GM18870 (cell line): Measurements from ENCODE around the gene RAPGEFL1.
"Not testable (repeated sequence)": the region's sequence is repeated elsewhere in the genome, so short reads cannot be mapped to it uniquely, and the experiment has no call there.

Experiments
- ATAC-seq: cut with Tn5 transposase; IDR thresholded peaks from one replicate; pipeline ENCODE4 v1.9.1; 2021; ENCODE audit warnings: moderate library complexity; ENCODE audit not compliant: unreplicated experiment

The RAPGEFL1 gene

DNA sequence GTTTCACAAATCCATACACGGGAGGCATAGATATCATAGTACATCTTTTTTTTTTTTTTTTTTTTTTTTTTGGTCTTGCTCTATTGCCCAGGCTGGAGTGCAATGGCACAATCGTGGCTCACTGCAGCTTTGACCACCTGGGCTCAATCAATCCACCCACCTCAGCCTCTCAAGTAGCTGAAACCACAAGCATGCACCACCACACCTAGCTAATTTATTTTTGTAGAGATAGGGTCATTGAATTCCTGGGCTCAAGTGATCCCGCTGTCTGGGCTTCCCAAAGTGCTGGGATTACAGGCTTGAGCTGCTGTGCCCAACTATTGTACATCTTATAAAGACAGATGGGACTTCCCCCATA, 3.5 kb upstream of the RAPGEFL1 start:
- no peak for ATAC-seq

DNA sequence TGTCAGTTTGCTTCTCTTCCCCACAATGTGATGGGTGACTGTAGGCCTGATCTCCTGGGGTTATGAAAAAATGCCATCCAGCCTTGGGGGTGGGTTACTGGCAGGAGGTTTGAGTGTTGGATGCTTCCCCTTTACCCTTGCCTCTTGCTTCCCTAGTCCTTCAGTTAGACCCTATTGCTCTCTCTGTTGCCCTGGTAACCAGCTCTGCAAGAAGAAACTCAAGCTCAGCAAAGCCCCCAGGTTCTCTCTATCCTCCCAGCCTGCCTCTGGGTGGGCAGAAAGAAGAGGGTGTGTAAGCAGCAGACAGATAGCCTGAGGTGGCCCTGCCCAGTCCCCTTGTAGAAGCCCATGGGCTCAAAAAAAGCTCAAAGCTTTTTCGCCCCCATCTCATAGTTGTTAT, 2.8 kb upstream of the RAPGEFL1 start:
- no peak for ATAC-seq

DNA sequence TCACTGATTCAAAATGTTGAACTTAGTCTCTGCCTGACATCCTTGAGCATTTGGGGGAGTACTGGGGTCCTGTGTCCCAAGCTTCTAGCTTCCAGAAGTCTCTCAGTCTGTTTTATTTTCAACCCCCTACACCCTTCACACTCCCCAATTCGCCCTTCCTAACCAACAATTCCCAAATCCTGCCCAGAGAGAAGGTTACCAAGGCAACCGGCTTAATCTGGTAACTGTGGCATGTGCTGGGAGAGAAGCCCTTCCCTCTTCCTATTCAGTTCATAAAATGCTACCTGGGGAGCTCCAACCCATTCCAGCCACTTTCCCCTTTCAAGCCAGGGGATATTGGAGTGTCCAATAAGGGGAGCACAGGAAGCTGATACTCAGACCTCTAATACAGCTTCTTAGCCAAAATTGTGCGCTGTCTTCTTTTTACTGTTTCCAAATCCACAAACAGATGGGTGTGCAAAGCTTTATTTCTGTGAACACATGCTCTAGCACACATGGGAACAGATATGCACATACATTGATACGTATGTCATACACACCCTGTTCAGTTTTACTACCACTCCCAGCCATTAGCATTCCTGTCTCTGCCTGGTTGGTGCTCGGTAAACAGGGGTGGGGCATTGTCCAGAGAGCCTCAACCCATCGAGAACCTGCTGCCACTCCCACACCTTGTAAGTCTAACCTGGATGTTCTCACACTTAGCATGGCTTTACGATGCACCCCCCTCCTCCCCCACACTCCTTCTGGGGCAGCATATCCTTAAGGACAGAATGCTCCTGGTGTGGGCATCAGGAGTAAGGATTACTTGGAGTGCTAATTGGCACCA, 1.1 kb upstream of the RAPGEFL1 start:
- ATAC-seq, result no peak

GRCh38 chr17:40176754-40177110, 538 bp upstream of the RAPGEFL1 start:
- ATAC-seq, result no peak

- ATAC-seq, result no peak
Observed at GRCh38 chr17:40178021-40178601, 841 bp downstream of the RAPGEFL1 start.

GRCh38 chr17:40178660-40179059, 1.4 kb downstream of the RAPGEFL1 start:
- no peak for ATAC-seq

DNA sequence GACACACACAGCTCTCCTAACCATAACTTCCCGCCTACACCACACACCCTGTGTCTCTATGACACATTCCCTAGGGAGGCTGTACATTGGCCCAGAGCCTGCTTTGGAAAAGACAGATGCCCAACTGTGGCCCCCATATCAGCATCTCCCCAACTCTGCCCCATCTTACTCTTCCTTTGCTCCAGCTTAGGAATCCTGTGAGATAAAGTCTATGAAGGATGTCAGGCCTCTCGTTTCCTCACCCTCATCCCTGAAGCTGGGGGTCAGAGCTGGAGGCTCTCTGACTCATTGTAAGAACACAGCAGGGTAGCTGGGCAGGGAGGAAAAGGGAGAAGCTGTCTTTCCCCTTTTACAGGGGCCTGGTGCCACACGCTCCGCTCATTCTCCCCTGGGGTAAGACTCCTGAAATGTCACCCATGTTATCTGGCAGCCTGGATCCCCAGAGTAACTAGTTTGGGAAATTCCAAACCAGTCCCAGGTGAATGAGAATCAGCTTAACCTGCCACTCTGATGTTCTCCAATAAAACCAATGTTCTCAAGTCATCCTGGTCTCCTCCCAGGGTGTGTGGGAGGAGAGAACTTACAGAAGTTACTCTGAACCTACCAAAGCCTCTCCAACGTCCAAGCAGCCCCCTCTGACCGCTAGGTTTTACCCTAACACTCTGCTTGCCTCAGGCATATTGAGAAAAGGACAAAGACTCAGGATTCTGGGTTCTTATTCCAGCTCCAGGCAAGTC, 2.8 kb downstream of the RAPGEFL1 start:
- ATAC-seq, result no peak

DNA sequence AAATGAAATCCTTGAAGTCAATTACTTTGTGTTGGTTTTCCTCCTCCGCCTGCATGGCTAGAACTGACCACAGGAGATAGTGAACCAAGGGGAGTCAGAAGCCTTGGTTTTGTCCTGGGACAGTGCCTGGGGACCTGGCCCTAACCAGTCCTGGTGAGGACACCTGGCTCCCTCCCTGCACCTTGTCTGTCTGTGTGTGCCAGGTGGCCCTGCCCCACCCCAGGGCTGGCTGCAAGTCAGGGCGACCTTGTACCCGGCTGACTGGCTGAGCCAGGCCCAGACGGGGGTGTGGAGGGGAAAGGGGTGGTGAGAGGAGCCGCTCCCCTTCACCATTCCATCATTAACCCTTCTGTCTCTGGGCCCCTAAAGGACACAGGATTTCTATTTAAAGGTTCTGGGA, 3.4 kb downstream of the RAPGEFL1 start:
- ATAC-seq, result no peak

GRCh38 chr17:40181205-40181604, 3.9 kb downstream of the RAPGEFL1 start:
- no peak for ATAC-seq

- no peak for ATAC-seq
Observed at GRCh38 chr17:40182606-40183005, 5.3 kb downstream of the RAPGEFL1 start.

GRCh38 chr17:40187238-40187637, 10.0 kb downstream of the RAPGEFL1 start:
- ATAC-seq, result no peak

- no peak for ATAC-seq
Observed at GRCh38 chr17:40188694-40189093, 11.4 kb downstream of the RAPGEFL1 start.

DNA sequence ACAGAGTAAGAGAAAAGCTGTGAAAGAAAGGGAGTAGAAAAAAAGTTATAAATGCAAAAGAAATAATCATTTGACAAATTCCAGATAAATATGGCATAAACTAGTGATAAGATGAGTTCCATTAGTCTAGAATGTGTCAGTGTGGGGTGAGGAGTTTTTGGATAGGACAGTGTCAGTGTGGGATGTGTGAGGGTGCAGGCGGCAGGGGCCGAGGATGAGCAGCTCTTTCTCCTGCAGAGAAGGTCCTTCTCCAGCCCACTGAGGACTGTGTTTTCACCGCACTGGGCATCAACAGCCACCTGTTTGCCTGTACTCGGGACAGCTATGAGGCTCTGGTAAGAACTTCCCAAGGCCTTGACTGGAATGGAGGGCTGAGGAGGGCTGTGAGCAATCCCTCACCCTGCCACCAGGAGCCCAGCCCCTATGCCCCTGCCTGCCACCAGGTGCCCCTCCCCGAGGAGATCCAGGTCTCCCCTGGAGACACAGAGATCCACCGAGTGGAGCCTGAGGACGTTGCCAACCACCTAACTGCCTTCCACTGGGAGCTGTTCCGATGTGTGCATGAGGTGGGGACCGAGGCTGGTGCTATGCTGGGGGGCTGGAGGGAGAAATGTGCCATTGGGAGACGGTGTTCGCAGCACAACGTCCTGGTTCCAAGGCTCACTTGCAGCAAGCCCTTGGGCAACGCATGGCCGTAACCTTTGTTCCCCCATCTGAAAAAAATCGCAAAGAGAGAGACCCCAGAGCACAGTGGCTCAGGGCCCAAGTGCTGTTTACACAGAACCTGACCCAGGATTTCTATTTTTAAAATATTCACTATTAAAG, 13.1 kb downstream of the RAPGEFL1 start:
- ATAC-seq, result no peak

DNA sequence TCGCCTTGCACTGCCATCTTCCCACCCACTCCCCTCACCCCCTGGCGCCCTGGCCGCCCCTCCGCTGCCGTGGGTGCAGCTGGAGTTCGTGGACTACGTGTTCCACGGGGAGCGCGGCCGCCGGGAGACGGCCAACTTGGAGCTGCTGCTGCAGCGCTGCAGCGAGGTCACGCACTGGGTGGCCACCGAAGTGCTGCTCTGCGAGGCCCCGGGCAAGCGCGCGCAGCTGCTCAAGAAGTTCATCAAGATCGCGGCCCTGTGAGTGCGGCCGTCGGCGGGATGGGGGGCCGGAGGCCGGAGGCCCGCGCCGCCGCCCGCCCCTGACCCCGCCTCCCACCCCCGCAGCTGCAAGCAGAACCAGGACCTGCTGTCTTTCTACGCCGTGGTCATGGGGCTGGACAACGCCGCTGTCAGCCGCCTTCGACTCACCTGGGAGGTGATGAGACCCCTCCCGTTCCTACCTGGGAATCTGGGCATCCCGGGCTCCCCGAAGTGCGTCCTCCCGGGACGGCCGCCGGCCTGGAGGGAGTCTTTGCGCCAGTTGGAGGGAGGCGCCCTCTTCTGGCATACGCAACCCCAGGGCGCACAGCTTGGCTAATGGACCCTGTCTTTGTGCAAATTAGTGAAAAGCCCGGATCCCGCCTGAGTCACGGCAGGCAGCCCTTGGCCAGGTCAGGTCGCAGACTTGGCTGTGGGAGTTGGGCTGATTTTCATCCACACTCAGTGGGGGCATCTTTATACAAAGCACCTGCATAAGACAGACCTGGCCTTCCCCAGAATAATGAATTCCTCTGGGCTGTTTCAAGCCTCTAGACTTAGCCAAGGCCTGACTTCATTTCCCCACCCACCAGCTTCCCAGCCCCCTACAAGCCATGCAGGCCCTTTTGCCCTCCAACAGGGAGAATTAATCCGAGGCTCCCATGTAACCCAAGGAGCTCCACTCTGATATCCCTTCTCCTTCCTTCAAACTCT, 14.3 kb downstream of the RAPGEFL1 start:
- ATAC-seq, result no peak

- ATAC-seq, result no peak
Observed at GRCh38 chr17:40192961-40193360, 15.7 kb downstream of the RAPGEFL1 start.

- ATAC-seq, result no peak
Observed at GRCh38 chr17:40194821-40195220, 17.6 kb downstream of the RAPGEFL1 start.

GRCh38 chr17:40197550-40197949, 20.3 kb downstream of the RAPGEFL1 start:
- ATAC-seq, result no peak

DNA sequence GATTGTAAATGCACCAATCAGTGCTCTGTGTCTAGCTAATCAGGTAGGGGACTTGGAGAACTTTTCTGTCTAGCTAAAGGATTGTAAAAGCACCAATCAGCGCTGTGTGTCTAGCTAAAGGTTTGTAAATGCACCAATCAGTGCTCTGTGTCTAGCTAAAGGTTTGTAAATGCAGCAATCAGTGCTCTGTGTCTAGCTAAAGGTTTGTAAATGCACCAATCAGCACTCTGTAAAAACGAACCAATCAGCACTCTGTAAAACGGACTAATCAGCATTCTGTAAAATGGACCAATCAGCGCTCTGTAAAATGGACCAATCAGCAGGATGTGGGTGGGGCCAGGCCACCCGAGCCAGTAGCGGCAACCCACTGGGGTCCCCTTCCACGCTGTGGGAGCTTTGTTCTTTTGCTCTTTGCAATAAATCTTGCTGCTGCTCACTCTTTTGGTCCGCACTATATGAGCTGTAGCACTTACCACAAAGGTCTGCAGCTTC, 20.7 kb downstream of the RAPGEFL1 start:
- not testable (repeated sequence) for ATAC-seq

DNA sequence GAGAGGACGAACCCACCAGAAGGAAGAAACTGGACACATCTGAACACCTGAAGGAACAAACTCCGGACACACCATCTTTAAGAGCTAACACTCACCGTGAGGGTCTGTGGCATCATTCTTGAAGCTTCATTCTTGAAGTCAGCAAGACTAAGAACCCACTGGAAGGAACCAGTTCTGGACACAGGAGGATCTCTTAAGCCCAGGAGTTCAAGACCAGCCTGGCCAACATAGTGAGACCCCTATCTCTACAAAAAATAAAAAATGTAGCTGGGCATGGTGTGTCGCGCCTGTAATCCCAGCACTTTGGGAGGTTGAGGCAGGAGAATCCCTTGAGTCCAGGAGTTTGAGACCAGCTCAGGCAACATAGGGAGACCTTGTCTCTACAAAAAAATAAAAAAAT, 21.3 kb downstream of the RAPGEFL1 start:
- ATAC-seq, result no peak

DNA sequence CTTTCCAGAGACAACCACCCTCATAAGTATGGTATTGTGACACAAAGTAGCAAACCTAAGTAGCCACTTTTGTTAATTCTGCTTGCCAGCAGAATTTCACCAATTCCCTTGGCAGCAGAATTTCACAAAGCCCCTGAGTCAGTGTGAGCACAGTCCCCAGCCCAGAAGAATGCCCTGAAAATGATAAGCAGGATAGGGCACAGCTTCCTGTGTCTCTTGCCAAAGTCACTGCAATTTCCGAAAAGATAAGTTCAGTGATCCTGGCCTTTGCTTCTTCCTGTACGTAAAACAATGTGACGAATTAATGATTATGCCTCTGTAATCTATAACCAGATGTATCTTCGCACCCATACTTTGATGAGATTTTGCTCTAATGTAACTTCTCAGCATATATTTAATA, 25.9 kb downstream of the RAPGEFL1 start:
- ATAC-seq, result no peak
